Thyroid gland (tissue), 4 donors: ENCODE results near the gene TTR. TPM values are rescaled to one million over a fixed set of nuclear protein-coding genes. Genes with fewer than 3 reads are reported as not detected.

Experiments used
- DNase-seq, 2 donors: peaks; one replicate each; pipeline ENCODE4 v3.0.0-alpha.2; 2019
- H3K27ac ChIP-seq, 3 donors: fragments of 200-600 bp; sonication (generic); 1 replicate in 2 of 3; 2 replicates in 1 of 3; pipeline ENCODE4 v1.5.1; 2016 to 2019; ENCODE audit warnings: mild to moderate bottlenecking in 1 of 3, moderate library complexity in 1 of 3
- H3K27me3 ChIP-seq: fragments of 200-600 bp; sonication (generic); one replicate; pipeline ENCODE4 v1.5.1; 2019
- H3K36me3 ChIP-seq, 2 donors: fragments of 200-600 bp; sonication (generic); one replicate each; pipeline ENCODE4 v1.5.1; 2016 to 2019
- H3K4me1 ChIP-seq, 2 donors: fragments of 200-600 bp; sonication (generic); one replicate each; pipeline ENCODE4 v1.5.1; 2017 to 2019
- H3K4me3 ChIP-seq, 3 donors: fragments of 200-600 bp; sonication (generic); replicated peaks in 1 of 3; 1 replicate in 2 of 3; 2 replicates in 1 of 3; pipeline ENCODE4 v1.5.1; 2016; ENCODE audit warnings: mild to moderate bottlenecking in 1 of 3
- H3K9me3 ChIP-seq: fragments of 200-600 bp; sonication (generic); one replicate; pipeline ENCODE4 v1.5.1; 2017
- POLR2A ChIP-seq, 2 donors: fragments of 450-650 bp; IDR thresholded peaks; one replicate each; pipeline ENCODE4 v1.6.1; 2017; ENCODE audit warnings: antibody characterized with exemption in 2 of 2, mild to moderate bottlenecking in 2 of 2, moderate library complexity in 1 of 2
- WGBS, 2 donors: methylation state at CpG; one replicate each; pipeline ENCODE4 v1.1.5; 2017; 5-methylcytosine and 5-hydroxymethylcytosine counted together
- intact Hi-C: fragments of 100-400 bp; cut with DNase I; formaldehyde crosslinking; loops from one replicate; pipeline ENCODE4 v1.15.1; 2023
- total RNA-seq, 4 donors: library from RNA; depleted of rRNA; stranded (reverse); fragments of >200 nt; gene quantifications; one replicate each; pipeline ENCODE4 v1.2.3, GENCODE V29; 2016
- TF ChIP-seq, protein P1 (sequence below), 6 experiments: fragments of 200-600 bp in 3 of 6; fragments of 450-650 bp in 3 of 6; sonication (generic) in 3 of 6; IDR thresholded peaks; one replicate each; pipeline ENCODE4 v1.5.1; 2016 to 2019; ENCODE audit warnings: antibody characterized with exemption in 6 of 6, mild to moderate bottlenecking in 2 of 6, inconsistent platforms in 1 of 6, moderate library complexity in 1 of 6

TTR gene
- total RNA-seq, 4 donors from 2014 or later, result not detected

DNA sequence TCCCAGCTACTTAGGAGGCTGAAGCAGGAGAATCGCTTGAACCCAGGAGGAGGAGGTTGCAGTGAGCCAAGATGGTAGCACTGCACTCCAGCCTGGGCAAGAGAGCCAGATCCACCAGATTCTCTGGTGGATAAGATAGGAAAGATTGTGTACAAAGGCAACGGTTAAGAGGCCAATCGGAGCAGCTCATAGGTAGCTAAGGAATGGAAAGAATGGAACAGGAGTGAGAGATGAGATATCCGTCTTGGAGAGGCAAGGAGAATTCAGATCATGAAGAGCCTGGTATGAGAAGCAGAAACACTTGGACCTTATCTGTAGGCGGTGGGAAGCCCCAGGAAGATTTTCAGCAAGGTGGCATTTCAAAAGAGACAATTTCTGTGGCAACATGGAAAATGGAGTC is 27.1 kb downstream of the TTR start:
- H3K4me1 ChIP-seq, result no peaks in the 10 kb centered on the region
- 90 to 94% methylated on average over 5 of the region's 5 CpGs for whole genome bisulfite sequencing, 2 donors
- no peaks in the 10 kb centered on the region for H3K9me3 ChIP-seq
- H3K27ac ChIP-seq, result no peak overlapping the region
- TF ChIP-seq, protein P1, sequence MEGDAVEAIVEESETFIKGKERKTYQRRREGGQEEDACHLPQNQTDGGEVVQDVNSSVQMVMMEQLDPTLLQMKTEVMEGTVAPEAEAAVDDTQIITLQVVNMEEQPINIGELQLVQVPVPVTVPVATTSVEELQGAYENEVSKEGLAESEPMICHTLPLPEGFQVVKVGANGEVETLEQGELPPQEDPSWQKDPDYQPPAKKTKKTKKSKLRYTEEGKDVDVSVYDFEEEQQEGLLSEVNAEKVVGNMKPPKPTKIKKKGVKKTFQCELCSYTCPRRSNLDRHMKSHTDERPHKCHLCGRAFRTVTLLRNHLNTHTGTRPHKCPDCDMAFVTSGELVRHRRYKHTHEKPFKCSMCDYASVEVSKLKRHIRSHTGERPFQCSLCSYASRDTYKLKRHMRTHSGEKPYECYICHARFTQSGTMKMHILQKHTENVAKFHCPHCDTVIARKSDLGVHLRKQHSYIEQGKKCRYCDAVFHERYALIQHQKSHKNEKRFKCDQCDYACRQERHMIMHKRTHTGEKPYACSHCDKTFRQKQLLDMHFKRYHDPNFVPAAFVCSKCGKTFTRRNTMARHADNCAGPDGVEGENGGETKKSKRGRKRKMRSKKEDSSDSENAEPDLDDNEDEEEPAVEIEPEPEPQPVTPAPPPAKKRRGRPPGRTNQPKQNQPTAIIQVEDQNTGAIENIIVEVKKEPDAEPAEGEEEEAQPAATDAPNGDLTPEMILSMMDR (IDR thresholded peaks at IDR 0.05), result no peak
- TF ChIP-seq POLR2A (IDR thresholded peaks at IDR 0.05), result no peak
- intact Hi-C loops, result no loop called here
- H3K27me3 ChIP-seq, result no peaks in the 10 kb centered on the region
- H3K36me3 ChIP-seq, result no peaks in the 10 kb centered on the region
- no peak for DNase-seq
- no peak overlapping the region for H3K4me3 ChIP-seq

DNA sequence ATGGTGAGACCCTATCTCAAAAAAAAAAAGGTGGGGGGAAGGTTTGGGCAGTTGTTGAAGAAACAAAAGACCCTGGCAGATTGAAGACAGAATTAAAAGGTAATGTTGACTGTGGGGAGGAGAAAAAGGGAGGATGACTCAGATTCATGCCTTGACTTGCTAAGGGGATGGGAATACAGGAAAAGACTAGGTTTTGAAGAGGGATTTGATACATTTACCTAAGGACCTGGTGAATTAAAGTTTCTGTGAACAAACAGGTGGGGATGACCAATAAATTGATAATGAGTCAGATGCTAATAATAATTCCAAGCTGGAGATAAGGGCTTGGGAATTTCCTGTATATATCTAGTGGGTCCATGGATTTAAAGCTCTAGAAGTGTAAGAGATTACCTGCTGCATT is 27.6 kb downstream of the TTR start:
- Histone ChIP-seq H3K9me3 (no peaks in the 10 kb centered on the region), H3K36me3 (no peaks in the 10 kb centered on the region), H3K27me3 (no peaks in the 10 kb centered on the region), H3K4me3 (no peak overlapping the region), H3K4me1 (no peaks in the 10 kb centered on the region), H3K27ac (no peak overlapping the region)
- TF ChIP-seq, protein P1 (IDR thresholded peaks at IDR 0.05), result no peak
- DNase-seq, result no peak
- intact Hi-C loops, result no loop called here

DNA sequence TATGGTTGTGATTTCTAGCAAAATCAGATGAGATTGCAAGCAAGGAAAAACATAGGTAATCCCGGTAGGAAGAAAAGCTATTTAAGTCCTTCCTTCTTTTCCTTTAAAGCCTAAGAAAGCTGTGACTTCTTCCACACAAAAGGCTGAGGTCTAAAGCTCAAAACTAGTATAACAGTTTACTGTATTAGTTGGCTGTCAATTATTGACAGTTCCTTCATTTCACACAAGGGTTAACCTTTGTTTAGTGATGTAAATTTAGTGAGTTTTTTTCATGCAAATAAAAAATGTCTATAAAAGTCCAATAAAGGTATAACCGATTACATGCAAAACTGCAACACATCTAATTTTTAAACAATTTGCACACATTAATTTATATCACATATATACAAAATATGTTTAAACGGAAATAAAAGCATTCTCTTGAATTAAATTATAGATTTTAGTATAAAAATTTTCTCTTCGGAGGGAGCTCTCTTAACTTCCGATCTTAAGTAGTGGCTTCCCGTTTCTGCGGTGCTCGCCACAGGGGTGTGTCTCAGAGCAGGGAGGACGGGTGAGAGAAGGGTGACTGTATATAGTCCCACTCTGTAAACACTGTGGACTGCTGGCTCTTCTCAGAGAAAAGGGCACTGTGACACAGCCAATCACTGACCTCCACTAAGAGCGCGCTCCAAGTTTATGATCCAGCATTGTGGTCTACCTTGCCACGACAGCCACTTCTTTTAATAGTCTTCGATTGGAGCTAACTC is 33.4 kb downstream of the TTR start:
- no peak overlapping the region for H3K4me3 ChIP-seq
- no peaks in the 10 kb centered on the region for H3K36me3 ChIP-seq
- DNase-seq, result no peak
- H3K9me3 ChIP-seq, result no peaks in the 10 kb centered on the region
- H3K27me3 ChIP-seq, result no peaks in the 10 kb centered on the region
- TF ChIP-seq, protein P1 (IDR thresholded peaks at IDR 0.05), result no peak
- no peak for TF ChIP-seq POLR2A (IDR thresholded peaks at IDR 0.05)
- WGBS, 2 donors, result 93 to 94% methylated on average over 13 of the region's 13 CpGs
- intact Hi-C loops, result no loop called here
- no peaks in the 10 kb centered on the region for H3K4me1 ChIP-seq
- no peak overlapping the region for H3K27ac ChIP-seq

DNA sequence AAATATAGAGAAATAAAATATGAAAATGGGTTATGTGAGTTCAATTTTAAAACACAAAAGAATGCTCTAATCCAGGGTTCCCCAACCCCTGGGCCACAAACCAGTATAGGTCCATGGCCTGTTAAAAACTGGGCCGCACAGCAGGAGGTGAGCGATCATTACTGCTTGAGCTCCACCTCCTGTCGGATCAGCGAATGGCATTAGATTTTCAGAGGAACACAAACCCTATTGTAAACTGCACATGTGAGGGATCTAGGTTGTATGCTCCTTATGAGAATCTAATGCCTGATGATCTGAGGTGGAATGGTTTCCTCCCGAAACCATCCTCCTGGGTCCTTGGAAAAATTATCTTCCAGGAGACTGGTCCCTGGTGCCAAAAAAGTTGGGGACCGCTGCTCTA is 34.7 kb downstream of the TTR start:
- Histone ChIP-seq H3K4me3 (no peak overlapping the region), H3K4me1 (no peaks in the 10 kb centered on the region), H3K9me3 (no peaks in the 10 kb centered on the region), H3K36me3 (no peaks in the 10 kb centered on the region), H3K27me3 (no peaks in the 10 kb centered on the region), H3K27ac (no peak overlapping the region)
- no peak for DNase-seq
- intact Hi-C loops, result no loop called here
- WGBS, 2 donors, result 96% methylated on average over 6 of the region's 6 CpGs
- TF ChIP-seq, protein P1 (IDR thresholded peaks at IDR 0.05), result no peak

DNA sequence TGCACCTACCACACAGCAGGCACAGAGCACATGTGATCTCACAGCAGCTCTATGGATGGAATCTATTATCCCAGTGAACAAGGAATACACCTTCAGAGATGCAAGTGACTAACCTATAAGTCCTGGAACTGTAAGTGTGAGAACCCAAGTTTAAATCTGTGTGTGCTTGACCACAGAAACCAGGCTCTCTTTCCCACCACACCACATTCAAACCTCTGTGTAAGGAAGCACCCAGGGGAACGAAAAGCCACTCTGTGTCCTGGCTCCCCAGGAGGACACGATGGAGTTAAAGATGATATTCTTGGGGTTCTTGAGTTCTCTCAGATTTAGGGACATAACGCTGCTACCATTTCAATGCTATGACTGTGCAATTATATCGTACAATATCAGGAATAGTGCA is 38.9 kb downstream of the TTR start:
- Histone ChIP-seq H3K27ac (no peak overlapping the region), H3K36me3 (no peaks in the 10 kb centered on the region), H3K9me3 (no peaks in the 10 kb centered on the region), H3K27me3 (no peaks in the 10 kb centered on the region), H3K4me3 (no peak overlapping the region), H3K4me1 (no peaks in the 10 kb centered on the region)
- TF ChIP-seq, protein P1 (IDR thresholded peaks at IDR 0.05), result no peak
- no peak for TF ChIP-seq POLR2A (IDR thresholded peaks at IDR 0.05)
- no peak for DNase-seq
- intact Hi-C loops, result no loop called here
- 97% methylated on average over 4 of the region's 4 CpGs for WGBS, 2 donors
